PC-3 (cell line): ENCODE measurements around the gene PLA2G4D.

Experiments used
- EZH2 ChIP-seq: fragments of 300-600 bp; sonication (generic); IDR thresholded peaks from one replicate; pipeline ENCODE4 v1.6.1; 2017; ENCODE audit warnings: antibody characterized with exemption, mild to moderate bottlenecking, low read length; ENCODE audit not compliant: unreplicated experiment
- TF ChIP-seq, protein P1 (sequence below): fragments of 300-600 bp; sonication (generic); conservative IDR thresholded peaks from 2 replicates; pipeline ENCODE4 v1.5.1; 2017; ENCODE audit warnings: antibody characterized with exemption, low read depth, mild to moderate bottlenecking, low read length

DNA sequence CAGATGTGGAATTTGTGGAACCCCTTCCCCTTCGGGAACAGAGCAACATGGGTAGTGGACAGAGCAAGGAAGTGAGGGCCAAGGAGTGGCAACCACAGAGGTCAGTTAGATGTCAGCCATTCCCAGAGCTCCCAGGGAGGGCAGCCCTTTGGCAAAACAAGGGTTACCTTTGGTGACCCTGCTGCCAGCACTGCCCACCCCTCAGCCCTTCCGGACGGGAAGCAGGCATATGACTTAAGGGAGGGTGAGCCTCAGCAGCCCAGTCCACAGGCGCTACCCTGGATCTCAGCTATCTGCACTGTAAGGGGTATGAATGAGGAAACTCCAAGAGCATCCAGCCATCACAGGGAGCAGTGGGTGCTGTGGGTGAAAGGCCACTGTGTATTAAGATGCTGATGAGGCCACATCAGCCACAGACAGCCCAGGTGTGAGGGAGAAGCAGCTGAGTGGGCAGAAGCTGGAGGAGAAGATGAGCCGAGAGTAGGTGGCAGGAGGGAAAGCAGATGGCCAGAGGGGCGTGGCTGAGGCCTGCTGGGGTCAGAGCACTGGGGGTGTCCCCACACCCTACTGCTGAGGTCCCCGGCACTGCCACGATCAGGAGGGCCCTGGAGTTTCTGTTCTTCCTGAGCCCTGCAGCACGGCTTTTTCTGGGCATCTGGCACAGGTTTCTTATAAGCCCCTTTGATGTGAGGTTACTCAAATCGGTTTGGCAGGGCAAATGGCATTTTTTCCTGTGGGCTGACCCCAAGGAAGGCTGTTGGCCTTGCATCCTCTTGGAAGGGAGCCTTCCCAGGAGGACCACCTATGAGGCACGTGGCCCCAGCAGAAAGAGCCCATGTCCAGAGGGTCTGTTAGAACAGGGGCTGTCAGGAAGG is 6.2 kb downstream of the PLA2G4D start:
- TF ChIP-seq, protein P1, sequence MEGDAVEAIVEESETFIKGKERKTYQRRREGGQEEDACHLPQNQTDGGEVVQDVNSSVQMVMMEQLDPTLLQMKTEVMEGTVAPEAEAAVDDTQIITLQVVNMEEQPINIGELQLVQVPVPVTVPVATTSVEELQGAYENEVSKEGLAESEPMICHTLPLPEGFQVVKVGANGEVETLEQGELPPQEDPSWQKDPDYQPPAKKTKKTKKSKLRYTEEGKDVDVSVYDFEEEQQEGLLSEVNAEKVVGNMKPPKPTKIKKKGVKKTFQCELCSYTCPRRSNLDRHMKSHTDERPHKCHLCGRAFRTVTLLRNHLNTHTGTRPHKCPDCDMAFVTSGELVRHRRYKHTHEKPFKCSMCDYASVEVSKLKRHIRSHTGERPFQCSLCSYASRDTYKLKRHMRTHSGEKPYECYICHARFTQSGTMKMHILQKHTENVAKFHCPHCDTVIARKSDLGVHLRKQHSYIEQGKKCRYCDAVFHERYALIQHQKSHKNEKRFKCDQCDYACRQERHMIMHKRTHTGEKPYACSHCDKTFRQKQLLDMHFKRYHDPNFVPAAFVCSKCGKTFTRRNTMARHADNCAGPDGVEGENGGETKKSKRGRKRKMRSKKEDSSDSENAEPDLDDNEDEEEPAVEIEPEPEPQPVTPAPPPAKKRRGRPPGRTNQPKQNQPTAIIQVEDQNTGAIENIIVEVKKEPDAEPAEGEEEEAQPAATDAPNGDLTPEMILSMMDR: no peak
- no peak for TF ChIP-seq EZH2
